Endothelial cell of umbilical vein (primary cell): ENCODE data around the gene CCDC57. TPM values are rescaled to one million over a fixed set of nuclear protein-coding genes. Genes with fewer than 3 reads are reported as not detected.

Experiments used
- BruUV-seq: library from RNA; stranded (reverse); fragments of 400-500 nt; replicated peaks from 2 replicates; lab custom pipeline; 2021; lab: Mats Ljungman, UMichigan
- CTCF ChIA-PET: fragments of 300-600, 350-600 bp; sonication (Branson Sonifier 250); formaldehyde crosslinking; loops from one replicate; lab custom pipeline; 2021; ENCODE audit warnings: antibody characterized with exemption, inconsistent platforms; lab: Charles Lee
- POLR2A ChIA-PET: fragments of 300-600, 350-600 bp; sonication (Branson Sonifier 250); formaldehyde crosslinking; loops from one replicate; lab custom pipeline; 2021; ENCODE audit warnings: antibody characterized with exemption, inconsistent platforms; lab: Charles Lee
- DNase-seq: peaks from one replicate; pipeline ENCODE4 v3.0.0-alpha.2; 2011; ENCODE audit warnings: low read depth, low spot score
- FAIRE-seq: peaks from 2 replicates; lab custom pipeline; 2011; peaks lifted over from hg19 to GRCh38; lab: Jason Lieb, UNC
- H2AFZ ChIP-seq: 2 replicates; pipeline ENCODE4 v1.6.0; 2012; ENCODE audit warnings: low read depth, low read length, control low read depth, inconsistent platforms
- H3K27ac ChIP-seq: 2 replicates; pipeline ENCODE4 v1.5.1; 2011; ENCODE audit warnings: low read depth, mild to moderate bottlenecking, control low read depth, low read length, moderate library complexity; ENCODE audit not compliant: insufficient read depth
- H3K27me3 ChIP-seq, 2 experiments: 2 replicates each; pipeline versions ENCODE4 v1.6.0 to v1.6.1; 2011; ENCODE audit warnings: low read length in 2 of 2, mixed read lengths in 1 of 2; ENCODE audit not compliant: control insufficient read depth in 2 of 2, insufficient read depth in 2 of 2
- H3K36me3 ChIP-seq, 2 experiments: 2 replicates in 1 of 2; 3 replicates in 1 of 2; pipeline ENCODE4 v1.5.1; 2011; ENCODE audit warnings: low read length in 2 of 2, mild to moderate bottlenecking in 1 of 2, moderate library complexity in 1 of 2; ENCODE audit not compliant: control insufficient read depth in 2 of 2, insufficient read depth in 2 of 2; ENCODE audit errors: extremely low read depth in 1 of 2
- H3K4me1 ChIP-seq: 3 replicates; pipeline ENCODE4 v1.5.1; 2011; ENCODE audit warnings: mild to moderate bottlenecking, low read length; ENCODE audit not compliant: control insufficient read depth, insufficient read depth; ENCODE audit errors: extremely low read depth
- H3K4me2 ChIP-seq: 2 replicates; pipeline ENCODE4 v1.6.1; 2011; ENCODE audit warnings: low read length, control low read depth, mixed read lengths; ENCODE audit not compliant: insufficient read depth
- H3K4me3 ChIP-seq, 3 experiments: fragments of 200-600 bp in 1 of 3; sonication (generic), shearing (Covaris generic) in 1 of 3; replicated peaks in 1 of 3; 2 replicates each; pipeline ENCODE4 v1.5.1; 2011 to 2016; ENCODE audit warnings: control low read depth in 3 of 3, low read length in 3 of 3, mild to moderate bottlenecking in 2 of 3, inconsistent platforms in 1 of 3, low read depth in 1 of 3, moderate library complexity in 1 of 3; ENCODE audit not compliant: insufficient read depth in 1 of 3
- H3K79me2 ChIP-seq: 2 replicates; pipeline ENCODE4 v1.6.0; 2012; ENCODE audit warnings: low read length, inconsistent platforms; ENCODE audit not compliant: control insufficient read depth, insufficient read depth
- H3K9ac ChIP-seq: replicated peaks from 2 replicates; pipeline ENCODE3; 2011; ENCODE audit warnings: low read length, control low read depth; ENCODE audit not compliant: insufficient read depth; ENCODE audit errors: extremely low read depth
- H3K9me1 ChIP-seq: replicated peaks from 3 replicates; pipeline ENCODE4 v1.6.0; 2011; ENCODE audit warnings: mild to moderate bottlenecking, low read length; ENCODE audit not compliant: control insufficient read depth, insufficient read depth; ENCODE audit errors: extremely low read depth
- H3K9me3 ChIP-seq: replicated peaks from 2 replicates; pipeline ENCODE4 v1.5.1; 2012; ENCODE audit warnings: low read length, inconsistent platforms; ENCODE audit not compliant: control insufficient read depth, insufficient read depth
- H4K20me1 ChIP-seq: replicated peaks from 2 replicates; pipeline ENCODE3; 2011; ENCODE audit warnings: mild to moderate bottlenecking, low read length; ENCODE audit not compliant: control insufficient read depth, insufficient read depth; ENCODE audit errors: extremely low read depth
- CTCF ChIP-seq, 2 donors: IDR thresholded peaks; 1 replicate in 1 of 2; 2 replicates in 1 of 2; pipeline ENCODE4 v1.5.1; 2011; ENCODE audit warnings: low read length in 2 of 2, mild to moderate bottlenecking in 2 of 2, moderate library complexity in 2 of 2, control low read depth in 1 of 2, inconsistent platforms in 1 of 2, low read depth in 1 of 2; ENCODE audit not compliant: insufficient read depth in 1 of 2; ENCODE audit errors: extremely low read depth in 1 of 2
- EZH2 ChIP-seq: IDR thresholded peaks from 2 replicates; pipeline ENCODE4 v1.6.1; 2012; ENCODE audit warnings: borderline replicate concordance, low read depth, mild to moderate bottlenecking, moderate library complexity, low read length, inconsistent platforms; ENCODE audit not compliant: severe bottlenecking
- FOS ChIP-seq: IDR thresholded peaks from 2 replicates; pipeline ENCODE4 v1.6.1; 2011; ENCODE audit warnings: mild to moderate bottlenecking, low read length, moderate library complexity, borderline replicate concordance; ENCODE audit not compliant: insufficient read depth
- GATA2 ChIP-seq: IDR thresholded peaks from 2 replicates; pipeline ENCODE4 v1.7.0; 2011; ENCODE audit warnings: low read depth, mild to moderate bottlenecking, moderate library complexity, mixed read lengths, low read length; ENCODE audit not compliant: insufficient read length, insufficient read depth
- JUN ChIP-seq: IDR thresholded peaks from 2 replicates; pipeline ENCODE4 v1.6.1; 2011; ENCODE audit warnings: borderline replicate concordance, low read depth; ENCODE audit not compliant: insufficient read length, insufficient read depth
- MAX ChIP-seq: IDR thresholded peaks from 2 replicates; pipeline ENCODE4 v1.6.1; 2011; ENCODE audit not compliant: insufficient read depth, insufficient read length
- MYC ChIP-seq: IDR thresholded peaks from one replicate; pipeline ENCODE4 v1.6.1; 2011; ENCODE audit warnings: mild to moderate bottlenecking, low read depth, low read length
- POLR2A ChIP-seq: IDR thresholded peaks from 2 replicates; pipeline ENCODE4 v1.6.1; 2012; ENCODE audit warnings: low read depth, mild to moderate bottlenecking, control low read depth, low read length
- POLR2AphosphoS5 ChIP-seq: IDR thresholded peaks from 2 replicates; pipeline ENCODE4 v1.6.1; 2012; ENCODE audit warnings: low read depth, mild to moderate bottlenecking, control low read depth, low read length, moderate library complexity; ENCODE audit not compliant: insufficient read depth
- dilution Hi-C: fragments of 300-500 bp; cut with MboI; formaldehyde crosslinking; loops from one replicate; pipeline ENCODE4 v1.15.0; 2019; ENCODE audit warnings: low sequenced_read_pairs; ENCODE audit not compliant: extremely low pct_ligation_motif_present
- intact Hi-C: fragments of 100-400 bp; cut with micrococcal nuclease; formaldehyde crosslinking; loops from one replicate; pipeline ENCODE4 v1.10.0; 2022
- polyA plus RNA-seq, 4 experiments: library from polyadenylated mRNA; depleted of rRNA in 3 of 4; stranded (reverse) in 3 of 4; unstranded in 1 of 4; fragments of >200 nt; gene quantifications; 2 replicates each; pipeline versions ENCODE4 v1.2.1 to v1.2.3, GENCODE V29; 2011 to 2012; ENCODE audit warnings: missing spikeins in 1 of 4
- total RNA-seq: library from RNA; stranded (reverse); gene quantifications from 2 replicates; pipeline ENCODE4 v1.2.3, GENCODE V29; 2021

Gene CCDC57
- total and polyA plus RNA-seq, 2 donors (not counting 3 experiments of a cell fraction or from before 2014, with no cell fraction given), result 18.6 to 31.6 TPM

GRCh38 chr17:82121246-82121645 is 91.4 kb downstream of the CCDC57 start:
- Histone ChIP-seq H3K27ac (no peak overlapping the region), H3K27me3 (no peaks in the 10 kb centered on the region), H3K9ac (no peak overlapping the region), H3K36me3 (no peaks in the 10 kb centered on the region), H3K79me2 (no peaks in the 10 kb centered on the region), H3K9me3 (no peaks in the 10 kb centered on the region), H3K4me1 (no peaks in the 10 kb centered on the region), H3K4me2 (no peak overlapping the region), H3K9me1 (no peaks in the 10 kb centered on the region), H4K20me1 (no peaks in the 10 kb centered on the region), H3K4me3 (no peak overlapping the region), H2AFZ (no peak overlapping the region)
- FAIRE-seq (no peak), DNase-seq (no peak)
- TF ChIP-seq FOS, result no peak
- no peak for TF ChIP-seq MAX
- TF ChIP-seq EZH2, result no peak
- TF ChIP-seq MYC, result no peak
- no peak for TF ChIP-seq POLR2A
- no peak for TF ChIP-seq JUN
- no peak for TF ChIP-seq POLR2AphosphoS5
- no peak for TF ChIP-seq CTCF (IDR thresholded peaks at IDR 0.05; ENCODE audit: extremely low read depth in 1 of 2, insufficient read depth in 1 of 2, low read depth in 1 of 2, low read length in 2 of 2)
- TF ChIP-seq GATA2, result no peak
- no TSS peak for BruUV-seq
- ChIA-PET POLR2A (interaction anchor here (0.6 kb wide), 1 partner anchor 10 kb away, joined by 7 read pairs; no protein-coding TSS in a partner anchor), CTCF (interaction anchor here (1.9 kb wide), 1 partner anchor 21 kb away, joined by 4 read pairs; no protein-coding TSS in a partner anchor)
- dilution Hi-C loops (no loop called here), intact Hi-C loops (no loop called here)
